Endothelial cell (in vitro differentiated cells): ENCODE measurements around the gene AEBP2. TPM values are rescaled to one million over a fixed set of nuclear protein-coding genes. Genes with fewer than 3 reads are reported as not detected.
A peak's percentile ranks its signal among the peaks of the same experiment; 100 is the strongest.
"Not testable (repeated sequence)": the region's sequence is repeated elsewhere in the genome, so short reads cannot be mapped to it uniquely, and the experiment has no call there.

ENCODE experiments used
- DNase-seq: peaks from one replicate; pipeline ENCODE4 v3.0.0; 2021; ENCODE audit warnings: low spot score
- H3K27ac Mint-ChIP-seq: one replicate; pipeline ENCODE4 v1.8.0; 2021; ENCODE audit warnings: mixed read lengths, inconsistent platforms; ENCODE audit not compliant: unreplicated experiment
- H3K27me3 Mint-ChIP-seq: one replicate; pipeline ENCODE4 v1.8.0; 2021; ENCODE audit warnings: mild to moderate bottlenecking, moderate library complexity, mixed read lengths, inconsistent platforms; ENCODE audit not compliant: unreplicated experiment
- H3K36me3 Mint-ChIP-seq: one replicate; pipeline ENCODE4 v1.8.0; 2021; ENCODE audit warnings: mild to moderate bottlenecking, low read depth, mixed read lengths, inconsistent platforms; ENCODE audit not compliant: unreplicated experiment
- H3K4me1 Mint-ChIP-seq: one replicate; pipeline ENCODE4 v1.8.0; 2021; ENCODE audit warnings: mild to moderate bottlenecking, mixed read lengths, inconsistent platforms; ENCODE audit not compliant: unreplicated experiment
- H3K4me3 Mint-ChIP-seq: one replicate; pipeline ENCODE4 v1.8.0; 2021; ENCODE audit warnings: mild to moderate bottlenecking, mixed read lengths, inconsistent platforms; ENCODE audit not compliant: unreplicated experiment
- H3K9me3 Mint-ChIP-seq: one replicate; pipeline ENCODE4 v1.8.0; 2021; ENCODE audit warnings: mixed read lengths, inconsistent platforms; ENCODE audit not compliant: unreplicated experiment
- long read RNA-seq: library from polyadenylated mRNA; unstranded; transcript quantifications from one replicate; pipeline ENCODE4 v2.0.0, GENCODE V29; 2020; ENCODE audit not compliant: unreplicated experiment
- total RNA-seq: library from RNA; stranded (reverse); fragmentation: NEBNext Ultra II Directional; extraction: Animal tissue kit (Norgen Biotek cat#: 25700); gene quantifications from one replicate; pipeline ENCODE4 v1.2.1, GENCODE V29; 2021; ENCODE audit not compliant: unreplicated experiment
- TF ChIP-seq, protein P1 (sequence below): fragments of 200-600 bp; sonication (generic); IDR thresholded peaks from one replicate; pipeline ENCODE4 v1.5.0; 2021; ENCODE audit warnings: antibody characterized with exemption; ENCODE audit not compliant: unreplicated experiment

The AEBP2 gene, protein sequence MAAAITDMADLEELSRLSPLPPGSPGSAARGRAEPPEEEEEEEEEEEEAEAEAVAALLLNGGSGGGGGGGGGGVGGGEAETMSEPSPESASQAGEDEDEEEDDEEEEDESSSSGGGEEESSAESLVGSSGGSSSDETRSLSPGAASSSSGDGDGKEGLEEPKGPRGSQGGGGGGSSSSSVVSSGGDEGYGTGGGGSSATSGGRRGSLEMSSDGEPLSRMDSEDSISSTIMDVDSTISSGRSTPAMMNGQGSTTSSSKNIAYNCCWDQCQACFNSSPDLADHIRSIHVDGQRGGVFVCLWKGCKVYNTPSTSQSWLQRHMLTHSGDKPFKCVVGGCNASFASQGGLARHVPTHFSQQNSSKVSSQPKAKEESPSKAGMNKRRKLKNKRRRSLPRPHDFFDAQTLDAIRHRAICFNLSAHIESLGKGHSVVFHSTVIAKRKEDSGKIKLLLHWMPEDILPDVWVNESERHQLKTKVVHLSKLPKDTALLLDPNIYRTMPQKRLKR
- total RNA-seq: 37.6 TPM
- long read RNA-seq, partial matches to known transcripts: 0 of 3 reads
- long read RNA-seq, other reads (novel, unspliced or antisense): 2 of 3 reads

DNA sequence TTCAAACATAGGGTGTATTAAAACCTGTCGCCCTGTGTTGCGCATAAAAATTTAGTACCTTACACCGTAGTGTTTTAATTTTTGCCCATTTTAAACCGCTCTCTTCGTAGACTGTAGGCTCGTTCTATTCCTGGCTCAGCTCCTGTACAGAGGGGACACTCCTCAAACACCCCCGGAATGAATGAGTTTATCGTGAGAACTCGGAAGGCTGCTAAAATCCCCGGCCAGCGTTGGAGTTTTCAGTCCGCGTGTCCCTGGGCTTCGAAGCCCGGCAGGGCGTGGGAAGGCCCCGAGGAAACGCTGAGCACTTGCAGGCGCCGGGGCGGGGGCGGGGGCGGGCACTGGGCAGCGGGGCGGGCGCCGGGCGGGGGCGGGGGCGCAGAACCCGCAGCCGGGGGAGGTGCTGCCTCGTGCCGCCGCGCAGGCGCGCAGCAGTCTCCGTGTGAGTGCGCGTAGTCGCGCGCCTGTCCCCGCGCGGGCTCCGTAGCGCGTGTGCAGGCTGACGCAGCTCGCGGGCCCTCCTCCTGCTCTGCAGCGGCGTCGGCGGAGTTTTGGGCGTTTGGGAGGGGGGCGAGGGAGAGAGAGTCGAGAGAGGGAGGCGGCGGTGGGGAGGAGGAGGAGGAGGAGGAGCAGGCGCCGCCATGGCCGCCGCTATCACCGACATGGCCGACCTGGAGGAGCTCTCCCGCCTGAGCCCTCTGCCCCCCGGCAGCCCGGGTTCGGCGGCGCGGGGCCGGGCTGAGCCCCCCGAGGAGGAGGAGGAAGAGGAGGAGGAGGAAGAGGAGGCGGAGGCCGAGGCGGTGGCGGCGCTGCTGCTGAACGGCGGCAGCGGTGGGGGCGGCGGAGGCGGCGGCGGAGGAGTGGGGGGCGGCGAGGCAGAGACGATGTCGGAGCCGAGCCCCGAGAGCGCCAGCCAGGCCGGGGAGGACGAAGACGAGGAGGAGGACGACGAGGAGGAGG lies at the start of gene AEBP2:
Gene AEBP2, plus strand, starts transcription at position 434 of the 960 bp plus-strand sequence. Its CDS starts 208 bp downstream, at position 642.
- Mint-ChIP-seq H3K4me1 (peaks cover 20% of the 10 kb centered on the region), H3K27ac (peak within 1 kb of the TSS; percentile 95), H3K9me3 (no peaks in the 10 kb centered on the region), H3K27me3 (peaks cover 13% of the 10 kb centered on the region), H3K36me3 (peaks cover 18% of the 10 kb centered on the region), H3K4me3 (peak within 1 kb of the TSS; percentile 97)
- TF ChIP-seq, protein P1, sequence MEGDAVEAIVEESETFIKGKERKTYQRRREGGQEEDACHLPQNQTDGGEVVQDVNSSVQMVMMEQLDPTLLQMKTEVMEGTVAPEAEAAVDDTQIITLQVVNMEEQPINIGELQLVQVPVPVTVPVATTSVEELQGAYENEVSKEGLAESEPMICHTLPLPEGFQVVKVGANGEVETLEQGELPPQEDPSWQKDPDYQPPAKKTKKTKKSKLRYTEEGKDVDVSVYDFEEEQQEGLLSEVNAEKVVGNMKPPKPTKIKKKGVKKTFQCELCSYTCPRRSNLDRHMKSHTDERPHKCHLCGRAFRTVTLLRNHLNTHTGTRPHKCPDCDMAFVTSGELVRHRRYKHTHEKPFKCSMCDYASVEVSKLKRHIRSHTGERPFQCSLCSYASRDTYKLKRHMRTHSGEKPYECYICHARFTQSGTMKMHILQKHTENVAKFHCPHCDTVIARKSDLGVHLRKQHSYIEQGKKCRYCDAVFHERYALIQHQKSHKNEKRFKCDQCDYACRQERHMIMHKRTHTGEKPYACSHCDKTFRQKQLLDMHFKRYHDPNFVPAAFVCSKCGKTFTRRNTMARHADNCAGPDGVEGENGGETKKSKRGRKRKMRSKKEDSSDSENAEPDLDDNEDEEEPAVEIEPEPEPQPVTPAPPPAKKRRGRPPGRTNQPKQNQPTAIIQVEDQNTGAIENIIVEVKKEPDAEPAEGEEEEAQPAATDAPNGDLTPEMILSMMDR: no peak
- DNase-seq: peak; percentile 87

DNA sequence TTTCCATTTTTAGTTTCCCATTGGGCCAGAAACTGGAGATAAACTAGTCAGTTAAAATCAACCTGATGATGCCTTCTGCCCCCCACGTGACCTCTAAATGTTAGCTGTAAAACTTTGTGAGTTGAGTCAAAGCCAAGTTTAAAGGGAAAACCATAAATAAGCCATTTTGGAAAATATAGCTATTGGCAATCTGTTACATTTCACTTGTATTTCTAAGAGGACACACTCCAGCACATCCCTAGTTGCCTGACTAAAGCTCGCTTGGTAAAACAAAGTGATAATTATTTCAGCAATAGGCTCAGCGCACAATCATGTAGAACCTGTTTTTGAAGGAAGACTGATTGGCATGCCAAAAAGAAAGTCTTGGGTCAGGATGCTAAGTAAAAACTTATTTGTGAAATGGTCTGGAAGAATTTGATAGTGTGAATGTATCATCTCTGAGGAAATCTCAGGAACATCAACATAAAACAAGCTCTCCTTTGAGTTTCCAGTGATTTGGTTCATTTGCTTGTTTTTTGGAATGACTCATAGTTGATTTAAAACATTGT lies 49.2 kb upstream of the AEBP2 start:
- TF ChIP-seq, protein P1: no peak
- Mint-ChIP-seq H3K36me3 (no peaks in the 10 kb centered on the region), H3K4me1 (peaks cover 2% of the 10 kb centered on the region), H3K27me3 (peaks cover 2% of the 10 kb centered on the region), H3K4me3 (no peak overlapping the region), H3K27ac (no peak overlapping the region), H3K9me3 (no peaks in the 10 kb centered on the region)
- DNase-seq: no peak

DNA sequence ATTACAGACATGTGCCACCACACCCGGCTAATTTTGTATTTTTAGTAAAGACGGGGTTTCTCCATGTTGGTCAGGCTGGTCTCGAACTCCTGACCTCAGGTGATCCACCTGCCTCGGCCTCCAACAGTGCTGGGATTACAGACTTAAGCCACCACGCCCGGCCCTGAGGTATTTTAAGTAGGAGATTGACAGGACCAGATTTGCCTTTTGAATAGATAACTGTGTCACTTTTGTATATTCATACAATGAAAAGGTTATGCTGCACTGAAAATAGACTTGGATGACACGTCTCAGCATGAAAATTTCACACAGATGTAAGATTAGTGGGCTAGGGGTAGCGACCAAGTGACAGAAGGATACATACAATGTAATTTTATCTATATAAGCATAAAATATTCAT lies 46.6 kb upstream of the AEBP2 start:
- not testable (repeated sequence) for H3K4me1 Mint-ChIP-seq, H3K27ac Mint-ChIP-seq, DNase-seq

DNA sequence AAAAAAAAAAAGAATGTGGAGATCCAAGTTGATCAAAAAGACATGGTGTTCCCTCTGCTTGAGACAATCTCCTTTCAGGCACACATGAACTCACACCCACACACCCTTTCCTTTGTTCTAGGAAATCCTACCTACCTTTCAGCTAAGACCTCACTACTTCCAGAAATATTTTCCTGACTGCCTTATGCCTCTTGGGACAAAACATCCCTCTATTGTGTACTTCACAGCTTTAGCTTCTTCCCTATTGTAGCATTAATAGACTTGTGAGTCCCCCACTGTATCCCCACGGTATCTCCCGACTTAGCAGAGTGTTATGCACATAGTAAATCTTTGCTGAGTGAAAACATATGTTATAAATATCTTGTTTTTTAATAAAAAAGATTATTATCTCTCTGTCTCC lies 44.9 kb upstream of the AEBP2 start:
- no peaks in the 10 kb centered on the region for H3K36me3 Mint-ChIP-seq
- peaks cover 2% of the 10 kb centered on the region for H3K4me1 Mint-ChIP-seq
- no peak for DNase-seq
- H3K9me3 Mint-ChIP-seq: no peaks in the 10 kb centered on the region
- no peak overlapping the region for H3K27ac Mint-ChIP-seq
- TF ChIP-seq, protein P1: no peak
- no peak overlapping the region for H3K4me3 Mint-ChIP-seq
- H3K27me3 Mint-ChIP-seq: peaks cover 3% of the 10 kb centered on the region

More for the DNA sequence above, 46.6 kb upstream of the AEBP2 start:
- not testable (repeated sequence) for H3K27me3 Mint-ChIP-seq, H3K4me3 Mint-ChIP-seq, H3K36me3 Mint-ChIP-seq, H3K9me3 Mint-ChIP-seq

DNA sequence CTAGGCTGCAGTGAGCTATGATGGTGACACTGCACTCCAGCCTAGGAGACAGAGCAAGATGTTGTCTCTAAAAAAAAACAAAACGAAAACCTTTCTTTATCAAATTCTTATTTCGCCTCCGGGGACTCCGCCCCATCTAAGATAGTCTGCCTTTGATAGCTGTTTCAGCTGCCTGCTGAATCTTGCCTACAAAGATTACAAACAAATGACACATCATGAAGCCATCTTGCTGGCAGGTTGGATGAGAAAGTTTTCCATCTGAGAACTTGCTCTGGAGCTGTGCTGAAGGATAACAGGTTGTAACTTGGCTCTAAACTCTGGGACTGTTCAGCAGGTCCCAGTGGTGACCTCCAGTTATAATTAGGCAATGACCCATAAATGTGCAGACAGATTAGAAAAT lies 41.8 kb upstream of the AEBP2 start:
- H3K4me1 Mint-ChIP-seq: peaks cover 2% of the 10 kb centered on the region
- H3K27me3 Mint-ChIP-seq: peaks cover 3% of the 10 kb centered on the region
- H3K36me3 Mint-ChIP-seq: no peaks in the 10 kb centered on the region
- TF ChIP-seq, protein P1: no peak
- H3K27ac Mint-ChIP-seq: no peak overlapping the region
- no peaks in the 10 kb centered on the region for H3K9me3 Mint-ChIP-seq
- no peak overlapping the region for H3K4me3 Mint-ChIP-seq
- no peak for DNase-seq
